CD4-positive, alpha-beta T cell treated with Interleukin-6 at 100 ng/mL for 8 hours (primary cell): ENCODE data around the gene CUL4A.
"Not testable (repeated sequence)": the region's sequence is repeated elsewhere in the genome, so short reads cannot be mapped to it uniquely, and the experiment has no call there.

Experiments
- DNase-seq: peaks from one replicate; pipeline ENCODE4 v3.0.0-alpha.2; 2020; ENCODE audit warnings: mixed read lengths, low spot score

CUL4A gene

DNA sequence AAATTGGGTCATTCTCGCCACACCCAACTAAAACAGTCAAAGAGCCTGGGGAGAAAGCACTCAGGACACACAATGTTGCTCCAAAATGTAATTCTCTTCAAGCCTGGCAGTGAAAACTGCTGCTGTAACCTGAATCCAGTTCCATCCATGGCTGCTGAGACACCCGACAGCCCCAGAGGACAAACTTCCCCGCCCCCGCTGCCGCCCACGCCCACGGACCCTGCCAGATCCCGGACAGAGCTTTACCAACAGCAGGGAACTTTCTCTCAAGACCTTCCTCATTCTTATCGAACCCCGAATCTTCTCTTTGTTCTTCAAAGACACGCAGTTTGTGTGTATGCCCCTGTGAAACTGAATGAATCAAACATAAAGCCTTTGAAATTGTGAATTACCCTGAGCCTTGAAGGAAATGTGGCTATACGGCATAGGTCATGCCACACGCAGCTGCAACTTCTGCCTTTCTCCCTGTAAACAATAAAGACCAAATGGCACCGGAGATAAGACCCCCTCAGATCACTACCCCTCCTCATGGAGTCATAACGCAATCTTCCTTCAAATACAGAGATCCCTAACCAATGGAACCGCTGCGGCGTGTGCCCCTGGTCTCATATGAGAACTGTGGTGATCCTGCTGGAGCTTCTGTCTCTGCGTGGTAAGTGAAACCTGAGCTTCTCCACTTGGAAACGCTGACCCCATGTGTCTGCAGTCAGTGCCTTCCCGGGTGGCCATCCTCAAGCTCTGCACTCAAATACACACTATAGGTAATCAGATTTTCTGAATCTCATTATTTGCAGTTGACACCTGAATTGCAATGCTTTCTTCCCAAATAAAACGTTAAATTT lies 82.8 kb downstream of the CUL4A start:
- peak; percentile 6 for DNase-seq

GRCh38 chr13:113293686-113294085 lies 84.3 kb downstream of the CUL4A start:
- DNase-seq, result no peak

- no peak for DNase-seq
Measured at GRCh38 chr13:113295776-113296175, 86.4 kb downstream of the CUL4A start.

- peak; percentile 97 for DNase-seq
Measured at GRCh38 chr13:113296823-113297369, 87.5 kb downstream of the CUL4A start, which contains the start of gene LAMP1. Gene LAMP1 (plus strand): TSS chr13:113297239. CDS start chr13:113297435, 196 bp downstream.

DNA sequence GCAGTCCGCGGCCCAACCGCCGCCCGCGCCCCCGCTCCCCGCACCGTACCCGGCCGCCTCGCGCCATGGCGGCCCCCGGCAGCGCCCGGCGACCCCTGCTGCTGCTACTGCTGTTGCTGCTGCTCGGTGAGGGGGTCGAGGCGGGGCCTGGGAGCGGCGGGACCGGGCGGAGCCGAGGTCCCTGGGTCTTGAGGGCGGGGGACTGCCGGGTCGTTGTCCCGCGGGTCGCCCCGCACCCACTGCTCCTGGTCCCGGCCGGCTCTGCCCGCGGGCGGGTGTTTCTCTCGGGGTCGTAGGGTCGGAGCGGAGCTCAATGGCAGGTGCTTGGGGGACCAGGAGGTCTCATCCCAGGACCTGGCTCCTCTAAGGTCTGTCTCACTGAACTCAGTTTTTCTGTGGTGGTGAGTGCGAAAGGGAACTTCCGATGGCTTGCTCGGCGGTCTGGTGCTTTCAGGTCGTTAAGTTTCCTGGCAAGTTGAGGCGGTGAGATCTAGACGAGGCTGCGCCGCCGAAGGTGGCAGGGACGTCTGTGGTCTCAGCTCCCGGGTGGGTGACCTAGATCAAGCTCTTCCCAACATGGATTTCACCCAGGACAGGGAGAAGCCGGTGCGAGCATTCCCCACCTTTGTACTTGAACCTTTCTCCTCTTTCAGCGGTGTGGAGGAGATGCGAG lies 88.1 kb downstream of the CUL4A start:
- DNase-seq, result peak; percentile 37

DNA sequence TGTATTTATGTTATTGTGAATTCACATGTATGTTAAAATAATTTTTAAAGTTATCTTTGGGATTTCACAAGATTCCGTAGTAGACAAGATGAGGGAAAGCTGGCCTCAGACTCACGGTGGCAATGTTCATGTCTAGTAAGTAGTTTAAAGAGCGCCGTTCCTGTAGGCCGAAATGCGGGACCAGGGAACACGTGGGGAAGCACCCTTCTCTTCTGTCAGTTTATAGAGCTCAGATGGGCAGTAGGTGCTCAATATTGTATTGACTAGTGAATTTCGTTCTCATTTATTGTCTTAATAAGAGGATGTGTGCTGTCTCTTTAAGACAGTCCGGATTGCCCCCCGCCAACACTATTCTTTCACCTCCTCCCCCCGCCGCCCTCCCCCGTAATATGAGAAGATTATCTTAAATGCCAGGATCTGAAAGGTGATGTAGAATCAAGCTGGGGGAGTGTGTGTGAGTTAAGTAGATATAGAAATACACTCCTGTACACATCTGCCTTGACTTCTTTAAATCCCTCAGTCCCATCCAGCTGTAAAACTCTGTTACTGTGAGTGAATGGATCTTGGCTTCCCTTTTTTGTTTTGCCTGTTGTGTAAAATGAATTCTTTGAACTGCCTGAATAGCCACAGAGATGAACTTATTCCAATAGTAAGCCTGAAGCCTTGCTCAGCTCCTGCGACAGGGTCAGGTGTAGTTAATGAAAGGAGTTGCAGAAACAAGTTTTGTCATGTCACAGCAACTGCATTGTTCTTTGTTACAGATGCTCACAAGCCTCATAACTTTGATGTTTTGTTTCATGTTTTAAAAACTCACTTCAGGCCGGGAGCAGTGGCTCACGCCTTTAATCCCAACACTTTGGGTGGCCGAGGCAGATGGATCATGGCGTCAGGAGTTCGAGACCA lies 88.9 kb downstream of the CUL4A start:
- DNase-seq, result no peak

- no peak for DNase-seq
Measured at GRCh38 chr13:113299951-113300350, 90.5 kb downstream of the CUL4A start.

DNA sequence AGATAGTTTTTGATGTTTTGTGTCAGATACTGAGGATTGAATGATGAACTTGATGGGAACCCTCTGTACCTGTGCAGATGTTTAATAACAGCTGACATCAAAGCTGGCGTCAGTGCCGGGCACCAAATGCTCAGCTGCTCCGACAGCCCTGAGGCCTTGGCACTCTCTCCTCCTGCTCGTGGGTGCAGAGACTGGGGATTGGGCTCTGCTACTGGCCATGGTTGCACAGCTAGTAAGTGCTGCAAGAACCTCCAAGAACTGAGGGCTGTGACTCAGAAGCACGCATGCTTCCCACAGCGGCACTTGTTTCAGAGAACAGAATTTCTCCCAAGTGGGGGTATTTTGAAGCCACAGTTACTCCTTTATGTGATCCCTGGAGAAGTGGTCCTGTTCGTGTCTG lies 93.6 kb downstream of the CUL4A start:
- no peak for DNase-seq

DNA sequence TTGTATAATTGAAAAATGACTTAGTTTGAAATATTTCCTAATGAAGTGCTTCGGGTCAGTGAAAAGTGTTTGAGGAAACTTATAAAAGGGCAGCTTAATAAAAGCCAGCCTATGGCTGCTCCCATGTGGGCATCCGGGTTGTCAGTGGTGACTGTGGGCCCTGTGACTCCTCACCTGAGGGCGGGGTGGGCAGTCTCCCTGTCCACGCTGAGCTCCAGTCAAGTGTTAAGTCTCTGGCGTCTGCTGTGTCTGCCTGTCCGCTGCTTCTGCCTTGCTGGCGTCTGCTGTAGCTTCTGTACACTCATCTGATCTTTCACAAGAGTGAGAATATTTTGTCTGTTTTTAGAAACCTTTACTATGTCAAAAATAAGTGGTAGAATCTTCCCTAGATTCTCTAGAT lies 94.7 kb downstream of the CUL4A start:
- DNase-seq, result no peak

GRCh38 chr13:113305208-113305607 lies 95.8 kb downstream of the CUL4A start:
- DNase-seq, result no peak

DNA sequence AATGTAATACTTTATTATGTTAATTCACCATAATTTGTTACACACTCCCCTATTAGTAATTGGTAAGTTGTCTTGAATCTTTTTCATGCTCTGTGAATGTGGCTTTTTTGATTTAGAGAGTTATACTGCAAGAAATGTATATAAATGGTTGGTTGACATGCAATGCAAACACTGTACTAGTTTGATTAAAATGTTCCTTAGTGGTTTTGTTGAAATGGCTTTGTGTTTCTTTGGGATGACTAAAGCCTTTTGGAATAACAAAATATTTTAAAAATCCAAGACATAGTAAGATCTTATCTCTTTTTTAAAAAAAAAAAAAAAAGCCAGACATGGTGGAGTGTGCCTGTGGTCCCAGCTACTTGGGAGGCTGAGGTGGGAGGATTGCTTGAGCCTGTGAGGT lies 98.1 kb downstream of the CUL4A start:
- DNase-seq, result no peak

DNA sequence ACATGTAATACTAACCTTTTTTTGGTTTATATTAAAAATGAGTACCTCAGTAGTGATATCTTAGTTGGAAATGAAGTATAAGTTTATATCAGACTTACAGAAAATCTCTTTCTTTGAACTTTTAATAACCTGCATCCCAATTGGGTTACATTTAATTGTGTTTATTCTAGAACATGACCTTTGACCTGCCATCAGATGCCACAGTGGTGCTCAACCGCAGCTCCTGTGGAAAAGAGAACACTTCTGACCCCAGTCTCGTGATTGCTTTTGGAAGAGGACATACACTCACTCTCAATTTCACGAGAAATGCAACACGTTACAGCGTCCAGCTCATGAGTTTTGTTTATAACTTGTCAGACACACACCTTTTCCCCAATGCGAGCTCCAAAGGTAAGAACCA lies 100.1 kb downstream of the CUL4A start:
- DNase-seq, result no peak

- not testable (repeated sequence) for DNase-seq
Measured at GRCh38 chr13:113314112-113314511, 104.7 kb downstream of the CUL4A start.

DNA sequence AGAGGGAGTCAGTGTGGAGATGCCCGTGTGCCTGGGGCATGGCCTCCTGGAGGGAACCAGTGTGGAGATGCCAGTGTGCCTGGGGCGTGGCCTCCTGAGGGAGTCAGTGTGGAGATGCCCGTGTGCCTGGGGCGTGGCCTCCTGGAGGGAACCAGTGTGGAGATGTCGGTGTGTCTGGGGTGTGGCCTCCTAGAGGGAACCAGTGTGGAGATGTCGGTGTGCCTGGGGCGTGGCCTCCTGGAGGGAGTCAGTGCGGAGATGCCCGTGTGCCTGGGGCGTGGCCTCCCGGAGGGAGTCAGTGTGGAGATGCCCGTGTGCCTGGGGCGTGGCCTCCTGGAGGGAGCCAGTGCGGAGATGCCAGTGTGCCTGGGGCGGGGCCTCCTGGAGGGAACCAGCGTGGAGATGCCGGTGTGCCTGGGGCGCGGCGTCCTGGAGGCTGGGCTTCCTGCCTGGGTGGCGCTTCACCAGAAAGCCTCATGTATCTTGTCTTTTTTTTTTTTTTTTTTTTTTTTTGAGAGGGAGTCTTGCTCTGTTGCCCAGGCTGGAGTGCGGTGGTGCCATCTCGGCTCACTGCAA lies 105.6 kb downstream of the CUL4A start:
- not testable (repeated sequence) for DNase-seq

- no peak for DNase-seq
Measured at GRCh38 chr13:113315992-113316391, 106.6 kb downstream of the CUL4A start.
